Sciatic nerve (tissue), 2 donors: Measurements from ENCODE around the gene XYLT1. TPM values are rescaled to one million over a fixed set of nuclear protein-coding genes. Genes with fewer than 3 reads are reported as not detected.

Source experiments
- ATAC-seq: fragments of 200-7000 bp; cut with Tn5 transposase; one replicate; pipeline ENCODE4 v1.9.1; 2020; ENCODE audit warnings: mild to moderate bottlenecking, moderate library complexity
- DNase-seq: peaks from one replicate; pipeline ENCODE4 v3.0.0-alpha.2; 2020; ENCODE audit warnings: low spot score
- intact Hi-C: fragments of 100-400 bp; cut with DNase I; formaldehyde crosslinking; loops from one replicate; pipeline ENCODE4 v1.14.2; 2022
- total RNA-seq: library from RNA; stranded (reverse); fragmentation: NEBNext Ultra II Directional; extraction: Animal tissue kit (Norgen Biotek cat#: 25700); gene quantifications from one replicate; pipeline ENCODE4 v1.2.1, GENCODE V29; 2021
- donor health status: DM: no; HTN: no; CAD: no.
- donor health status: DM: no; HTN: no; CAD: no.

XYLT1 gene
- total RNA-seq, 1 donor from 2014 or later = 17.3 TPM

DNA sequence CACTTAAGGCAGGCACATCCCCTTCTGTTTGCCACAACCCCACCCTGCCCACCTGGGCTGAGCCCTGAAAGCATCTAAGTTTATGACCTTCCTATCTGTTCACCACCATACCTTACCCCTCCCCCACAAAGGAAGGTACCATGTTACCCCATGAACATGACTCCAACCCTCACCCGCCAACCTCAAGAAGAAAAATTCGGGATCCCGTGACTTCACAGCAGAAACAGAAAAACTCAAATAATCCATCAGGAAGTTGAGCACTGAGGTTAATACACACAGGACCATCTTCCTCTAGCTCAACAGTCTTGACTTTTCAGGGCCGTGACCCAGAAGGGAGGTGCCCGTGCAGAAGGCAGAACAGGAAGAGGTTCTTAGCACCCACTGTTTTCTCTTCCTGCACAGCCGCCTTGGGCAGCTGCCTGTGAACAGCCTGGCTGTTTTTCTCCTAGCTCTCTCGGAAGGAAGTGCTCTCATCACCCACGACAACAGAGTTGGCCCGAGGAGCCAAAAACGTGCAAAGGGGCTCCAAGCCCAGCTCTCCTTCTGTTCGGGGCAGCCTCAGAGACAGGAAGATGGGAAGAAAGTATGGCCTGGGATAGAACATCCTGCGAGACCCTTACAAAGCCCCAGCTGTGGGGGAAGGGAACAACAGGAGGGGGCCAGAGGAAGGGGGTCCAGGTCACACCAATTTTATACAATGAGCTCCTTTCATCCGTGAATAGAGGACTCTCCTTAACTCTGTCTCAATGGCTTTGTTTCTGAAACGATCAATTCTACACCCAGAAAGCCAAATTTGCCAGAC is 101.1 kb downstream of the XYLT1 start:
- intact Hi-C loops = no loop called here
- ATAC-seq (peak; percentile 81), DNase-seq (peak; percentile 68)

- intact Hi-C loops = no loop called here
- ATAC-seq = no peak
Measured at GRCh38 chr16:17368951-17369350, 101.8 kb downstream of the XYLT1 start.

DNA sequence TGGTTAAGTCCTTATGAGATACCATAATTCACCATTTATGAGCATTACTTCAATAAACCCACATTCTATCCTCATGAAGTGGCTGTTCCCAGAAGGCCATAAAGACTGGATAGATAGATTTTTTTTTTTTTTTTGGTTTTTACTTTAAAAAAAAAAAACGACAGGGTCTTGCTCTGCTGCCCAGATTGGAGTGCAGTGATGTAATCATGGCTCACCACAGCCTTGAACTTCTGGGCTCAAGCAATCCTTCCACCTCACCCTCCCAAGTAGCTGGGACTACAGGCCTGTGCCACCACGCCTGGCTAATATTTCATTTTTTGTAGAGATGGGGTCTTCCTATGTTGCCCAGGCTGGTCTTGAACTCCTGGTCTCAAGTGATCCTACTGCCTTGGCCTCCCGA is 102.3 kb downstream of the XYLT1 start:
- ATAC-seq = no peak
- intact Hi-C loops = no loop called here
- DNase-seq = no peak

More at GRCh38 chr16:17368951-17369350, 101.8 kb downstream of the XYLT1 start:
- DNase-seq = no peak

DNA sequence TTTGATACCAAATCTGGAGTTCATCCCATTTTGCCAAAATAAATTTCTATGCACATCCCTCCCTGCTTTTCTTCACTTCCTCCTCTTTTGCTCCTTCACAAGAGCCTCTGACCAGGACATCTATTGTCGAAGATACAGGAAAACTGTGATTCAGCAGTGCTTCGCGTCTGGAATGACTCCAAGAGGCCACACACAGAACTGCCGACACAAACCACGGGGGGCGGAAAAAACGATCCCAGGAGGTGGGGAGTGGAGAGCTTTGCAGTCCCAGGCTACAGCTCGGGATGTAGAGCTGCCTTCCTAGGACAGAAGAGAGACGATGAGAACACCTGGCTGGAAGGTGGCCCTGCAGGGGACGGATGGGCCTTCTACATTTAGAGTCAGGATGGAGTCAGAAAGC is 102.8 kb downstream of the XYLT1 start:
- ATAC-seq (no peak), DNase-seq (no peak)
- intact Hi-C loops = no loop called here

GRCh38 chr16:17367036-17367435 is 103.7 kb downstream of the XYLT1 start:
- DNase-seq (no peak), ATAC-seq (no peak)
- intact Hi-C loops = no loop called here

GRCh38 chr16:17366299-17366961 is 104.3 kb downstream of the XYLT1 start:
- ATAC-seq = no peak
- intact Hi-C loops = no loop called here
- no peak for DNase-seq

GRCh38 chr16:17365591-17366298 is 105.0 kb downstream of the XYLT1 start:
- ATAC-seq (no peak), DNase-seq (no peak)
- intact Hi-C loops = no loop called here

DNA sequence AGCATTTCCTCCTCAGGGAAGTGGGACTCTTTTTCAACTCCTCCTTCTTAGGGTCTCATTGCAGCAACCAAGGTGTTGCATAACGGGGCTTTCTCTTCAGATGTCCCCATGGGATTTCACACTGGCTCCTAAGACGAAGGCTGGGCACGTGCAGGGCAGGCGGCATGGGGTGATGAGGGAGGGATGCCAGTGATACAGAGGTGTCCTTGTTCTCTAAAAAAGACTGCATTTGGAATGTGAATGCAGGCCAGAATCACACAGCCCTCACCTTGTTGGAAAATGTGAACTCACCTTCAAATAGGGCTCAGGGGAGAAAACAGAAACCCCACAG is 105.6 kb downstream of the XYLT1 start:
- intact Hi-C loops = no loop called here
- ATAC-seq (no peak), DNase-seq (no peak)

DNA sequence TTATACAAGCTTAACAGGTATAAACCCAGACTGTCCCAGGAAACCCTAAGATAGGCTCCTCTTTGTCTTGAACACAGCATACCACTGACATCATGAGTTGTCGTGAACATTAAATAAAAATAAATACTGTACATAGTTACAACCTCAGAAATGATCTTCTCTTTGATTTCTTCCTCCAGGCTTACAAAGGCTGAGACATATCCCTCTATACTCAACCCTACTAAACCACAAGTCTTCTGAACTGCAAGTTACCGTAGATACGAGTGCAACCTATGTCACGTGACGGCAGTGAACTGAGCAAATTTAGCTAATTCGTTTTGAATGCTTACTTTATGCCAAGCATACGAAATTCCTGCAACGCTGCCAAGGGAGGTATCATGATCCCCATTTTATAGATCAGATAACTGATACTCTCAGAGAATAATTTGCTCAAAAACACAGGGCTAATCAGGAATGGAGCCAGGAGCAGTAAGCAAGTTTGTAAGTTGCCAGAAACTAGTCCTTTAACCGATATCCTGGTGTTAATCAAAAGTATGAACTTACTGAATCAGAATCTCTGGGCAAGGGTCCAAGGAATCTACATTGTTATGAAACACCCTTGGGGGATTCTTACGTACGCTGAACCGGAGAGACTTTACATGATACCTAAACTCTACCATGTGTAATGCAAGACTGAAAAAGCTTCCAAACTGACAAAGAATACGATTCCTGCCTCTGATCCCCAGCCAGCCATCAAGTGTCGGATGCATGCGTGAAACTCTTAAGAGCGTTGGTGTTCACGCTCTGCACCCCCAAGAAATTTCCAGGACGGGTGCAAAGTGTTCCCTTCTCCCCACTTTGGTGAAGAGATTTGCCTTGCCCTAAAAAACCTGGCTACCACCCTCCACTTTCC is 106.2 kb downstream of the XYLT1 start:
- DNase-seq = no peak
- intact Hi-C loops = no loop called here
- peak; percentile 51 for ATAC-seq

GRCh38 chr16:17362946-17363345 is 107.8 kb downstream of the XYLT1 start:
- no peak for DNase-seq
- intact Hi-C loops = no loop called here

GRCh38 chr16:17362183-17362582 is 108.6 kb downstream of the XYLT1 start:
- no peak for DNase-seq
- intact Hi-C loops = no loop called here
- no peak for ATAC-seq

More at GRCh38 chr16:17362946-17363345, 107.8 kb downstream of the XYLT1 start:
- no peak for ATAC-seq

DNA sequence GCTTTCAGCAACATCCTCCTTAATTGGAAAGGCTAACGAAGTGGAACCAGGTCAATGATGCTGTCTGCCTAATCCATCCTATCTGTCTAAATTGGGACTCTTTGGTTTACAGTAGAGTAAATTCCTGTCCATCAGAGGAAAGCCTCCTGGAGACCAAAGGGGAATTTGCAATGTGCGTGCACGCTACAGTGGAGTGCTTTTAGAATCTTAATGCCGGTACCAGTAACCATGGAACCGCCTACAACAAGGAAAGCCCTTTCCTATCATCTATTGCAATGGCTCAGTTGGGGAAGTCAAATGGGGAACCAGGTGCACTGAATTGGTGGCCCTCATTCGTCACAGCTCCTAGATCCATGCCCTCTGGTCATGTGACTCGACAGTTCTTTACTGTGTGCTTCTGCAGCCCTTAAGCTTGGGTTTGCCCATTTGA is 110.1 kb downstream of the XYLT1 start:
- intact Hi-C loops = no loop called here
- DNase-seq (no peak), ATAC-seq (no peak)

GRCh38 chr16:17359788-17360390 is 110.9 kb downstream of the XYLT1 start:
- intact Hi-C loops = no loop called here
- peak; percentile 39 for ATAC-seq
- DNase-seq = no peak

GRCh38 chr16:17358846-17359245 is 111.9 kb downstream of the XYLT1 start:
- no peak for DNase-seq
- ATAC-seq = peak; percentile 76
- intact Hi-C loops = no loop called here

- intact Hi-C loops = no loop called here
- DNase-seq = no peak
- ATAC-seq = no peak
Measured at GRCh38 chr16:17358355-17358754, 112.4 kb downstream of the XYLT1 start.

- intact Hi-C loops = no loop called here
- no peak for DNase-seq
- ATAC-seq = no peak
Measured at GRCh38 chr16:17357307-17358062, 113.3 kb downstream of the XYLT1 start.

DNA sequence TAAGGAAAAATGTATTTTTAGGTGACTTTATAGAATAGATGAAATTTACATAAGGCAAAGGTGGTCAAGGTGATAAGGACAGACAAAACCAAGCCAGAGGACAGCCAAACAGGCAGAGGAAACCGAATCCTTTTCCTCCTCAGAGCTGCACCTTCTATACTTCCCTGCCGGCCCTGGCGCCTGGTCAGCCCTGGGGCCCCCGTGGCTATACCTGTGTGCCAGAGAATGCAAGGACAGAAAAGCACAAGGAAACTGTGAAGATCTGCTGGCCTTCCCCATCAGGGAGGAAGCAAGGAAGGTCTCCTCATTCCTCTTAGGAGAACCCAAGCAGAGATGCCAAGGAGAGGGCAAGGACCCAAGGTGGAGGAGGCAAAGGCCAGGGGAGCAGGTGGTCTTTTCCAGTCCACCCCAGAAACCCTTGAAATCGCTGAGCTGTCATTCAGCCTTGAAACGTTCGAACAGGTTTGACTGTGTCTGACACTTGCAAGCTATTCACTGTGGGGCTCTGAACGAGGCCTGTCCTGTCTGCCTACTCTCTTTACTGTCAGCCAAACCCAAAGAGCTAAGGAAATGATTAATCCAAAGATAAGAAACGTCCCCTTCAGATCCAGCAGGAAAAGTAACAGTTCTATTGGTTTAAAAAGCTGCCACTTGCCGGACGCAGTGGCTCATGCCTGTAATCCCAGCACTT is 114.4 kb downstream of the XYLT1 start:
- ATAC-seq (no peak), DNase-seq (no peak)
- intact Hi-C loops = no loop called here
